ENCODE measurements around the gene FCF1.

The FCF1 gene

DNA sequence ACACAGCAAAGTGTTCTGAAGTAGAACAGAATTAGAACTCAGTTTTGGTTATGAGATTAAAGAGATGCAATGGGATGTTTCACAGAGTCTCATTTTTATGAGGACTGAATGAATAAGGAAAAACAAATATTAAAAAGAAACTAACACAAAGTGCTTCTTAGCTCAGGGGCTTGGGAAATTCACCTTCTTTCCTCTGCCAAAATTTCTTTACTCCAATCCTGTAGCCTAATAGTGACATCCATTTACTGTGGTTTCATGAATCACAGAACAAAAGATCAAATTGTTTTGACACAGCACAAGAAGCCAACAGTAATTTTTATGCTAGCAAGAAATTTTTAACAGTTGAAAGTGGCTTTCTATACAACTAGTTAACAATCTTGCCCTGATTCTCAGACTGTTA is 37.7 kb upstream of the FCF1 start:
- Histone ChIP-seq H3K4me3 (ENCODE audit: low read depth in 1 of 2, low read length in 2 of 2) (no peak overlapping the region), H3K4me1 (ENCODE audit: insufficient read depth, low read length) (no peaks in the 10 kb centered on the region), H3K4me2 (ENCODE audit: insufficient read depth, low read length) (no peak overlapping the region), H3K27ac (ENCODE audit: low read length) (no peak overlapping the region), H3K79me2 (ENCODE audit: insufficient read depth, low read length) (no peaks in the 10 kb centered on the region), H3K9me3 (ENCODE audit: insufficient read depth, low read length, severe bottlenecking) (no peaks in the 10 kb centered on the region), H4K20me1 (ENCODE audit: insufficient read depth, low read length) (no peaks in the 10 kb centered on the region), H3K27me3 (ENCODE audit: insufficient read depth, low read length, poor library complexity) (no peaks in the 10 kb centered on the region), H3K9ac (ENCODE audit: low read depth, low read length) (no peak overlapping the region), H3K36me3 (ENCODE audit: insufficient read depth, low read length) (peaks cover 70% of the 10 kb centered on the region), H2AFZ (ENCODE audit: low read depth, low read length) (no peak overlapping the region)
- no peak for DNase-seq
- ATAC-seq (ENCODE audit: insufficient read depth, low read depth) = no peak
- no peak for TF ChIP-seq EZH2 (IDR thresholded peaks at IDR 0.05; ENCODE audit: borderline replicate concordance, low read depth, low read length, severe bottlenecking)
- TF ChIP-seq, protein P1, sequence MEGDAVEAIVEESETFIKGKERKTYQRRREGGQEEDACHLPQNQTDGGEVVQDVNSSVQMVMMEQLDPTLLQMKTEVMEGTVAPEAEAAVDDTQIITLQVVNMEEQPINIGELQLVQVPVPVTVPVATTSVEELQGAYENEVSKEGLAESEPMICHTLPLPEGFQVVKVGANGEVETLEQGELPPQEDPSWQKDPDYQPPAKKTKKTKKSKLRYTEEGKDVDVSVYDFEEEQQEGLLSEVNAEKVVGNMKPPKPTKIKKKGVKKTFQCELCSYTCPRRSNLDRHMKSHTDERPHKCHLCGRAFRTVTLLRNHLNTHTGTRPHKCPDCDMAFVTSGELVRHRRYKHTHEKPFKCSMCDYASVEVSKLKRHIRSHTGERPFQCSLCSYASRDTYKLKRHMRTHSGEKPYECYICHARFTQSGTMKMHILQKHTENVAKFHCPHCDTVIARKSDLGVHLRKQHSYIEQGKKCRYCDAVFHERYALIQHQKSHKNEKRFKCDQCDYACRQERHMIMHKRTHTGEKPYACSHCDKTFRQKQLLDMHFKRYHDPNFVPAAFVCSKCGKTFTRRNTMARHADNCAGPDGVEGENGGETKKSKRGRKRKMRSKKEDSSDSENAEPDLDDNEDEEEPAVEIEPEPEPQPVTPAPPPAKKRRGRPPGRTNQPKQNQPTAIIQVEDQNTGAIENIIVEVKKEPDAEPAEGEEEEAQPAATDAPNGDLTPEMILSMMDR (IDR thresholded peaks at IDR 0.05; ENCODE audit: borderline replicate concordance, extremely low read depth, low read length, poor library complexity, severe bottlenecking) = no peak

DNA sequence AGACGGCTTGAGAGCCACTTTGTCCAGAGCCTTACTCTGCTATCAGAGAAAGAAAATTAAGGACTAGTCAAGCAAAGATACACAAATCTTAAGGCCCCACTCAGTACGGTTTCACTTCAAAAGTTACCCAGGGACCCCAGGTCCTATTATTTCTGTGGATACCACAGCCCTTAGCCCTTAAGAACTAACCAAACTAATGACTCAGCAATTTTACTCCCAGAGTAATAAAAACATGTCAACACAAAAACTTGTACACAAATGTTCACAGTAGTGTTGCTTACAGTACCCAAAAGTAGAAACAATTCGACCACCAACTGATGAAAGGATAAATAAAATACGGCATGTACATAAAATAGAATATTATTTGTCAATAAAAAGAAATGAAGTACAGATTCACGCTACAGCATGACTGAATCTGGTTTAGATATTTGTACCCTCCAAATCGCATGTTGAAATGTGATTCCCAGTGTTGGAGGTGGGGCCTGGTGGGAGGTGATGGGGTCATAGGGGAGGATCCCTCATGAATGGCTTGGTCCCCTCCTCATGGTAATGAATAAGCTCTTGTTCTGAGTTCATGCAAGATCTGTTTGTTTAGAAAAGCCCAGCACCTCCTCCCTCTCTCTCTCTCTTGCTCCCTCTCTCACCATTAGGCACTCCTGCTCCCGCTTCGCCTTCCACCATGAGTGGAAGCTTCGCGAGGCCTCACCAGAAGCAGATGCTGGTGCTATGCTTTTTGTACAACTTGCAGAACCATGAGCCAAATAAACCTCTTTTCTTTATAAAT is 30.6 kb upstream of the FCF1 start:
- peak overlapping the region; percentile 29; the same call in 1 of the 2 replicates for H3K27ac ChIP-seq (ENCODE audit: low read length)
- H3K4me3 ChIP-seq (ENCODE audit: low read depth in 1 of 2, low read length in 2 of 2) = no peak overlapping the region
- no peak for ATAC-seq (ENCODE audit: insufficient read depth, low read depth)
- H3K9ac ChIP-seq (ENCODE audit: low read depth, low read length) = no peak overlapping the region
- peaks cover 16% of the 10 kb centered on the region for H3K4me1 ChIP-seq (ENCODE audit: insufficient read depth, low read length)
- DNase-seq = no peak
- no peak for TF ChIP-seq EZH2 (IDR thresholded peaks at IDR 0.05; ENCODE audit: borderline replicate concordance, low read depth, low read length, severe bottlenecking)
- TF ChIP-seq, protein P1 (IDR thresholded peaks at IDR 0.05; ENCODE audit: borderline replicate concordance, extremely low read depth, low read length, poor library complexity, severe bottlenecking) = no peak
- H3K36me3 ChIP-seq (ENCODE audit: insufficient read depth, low read length) = peaks cover 72% of the 10 kb centered on the region
- H4K20me1 ChIP-seq (ENCODE audit: insufficient read depth, low read length) = no peaks in the 10 kb centered on the region
- no peaks in the 10 kb centered on the region for H3K9me3 ChIP-seq (ENCODE audit: insufficient read depth, low read length, severe bottlenecking)
- no peaks in the 10 kb centered on the region for H3K27me3 ChIP-seq (ENCODE audit: insufficient read depth, low read length, poor library complexity)
- no peak overlapping the region for H2AFZ ChIP-seq (ENCODE audit: low read depth, low read length)
- H3K79me2 ChIP-seq (ENCODE audit: insufficient read depth, low read length) = no peaks in the 10 kb centered on the region
- H3K4me2 ChIP-seq (ENCODE audit: insufficient read depth, low read length) = no peak overlapping the region

DNA sequence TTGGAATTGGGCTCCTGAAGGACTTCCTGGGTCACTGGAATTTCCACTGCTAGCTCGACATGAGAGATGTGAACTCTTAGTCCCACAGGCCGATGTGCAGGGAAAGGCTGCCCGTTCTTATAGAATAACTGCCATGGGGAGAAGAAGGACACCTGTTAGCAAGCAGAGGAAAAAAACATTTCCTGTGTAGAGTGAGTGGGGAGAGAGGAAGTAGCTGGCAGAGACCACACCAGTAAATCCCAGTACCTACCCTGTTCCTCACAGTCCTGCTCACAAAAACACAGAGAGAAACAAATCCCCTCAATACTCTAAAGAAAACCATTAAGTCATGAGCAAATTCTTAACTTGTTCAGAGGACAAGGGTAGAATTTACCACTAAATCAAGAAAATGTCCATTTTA is 29.5 kb upstream of the FCF1 start:
- TF ChIP-seq EZH2 (IDR thresholded peaks at IDR 0.05; ENCODE audit: borderline replicate concordance, low read depth, low read length, severe bottlenecking) = no peak
- TF ChIP-seq, protein P1 (IDR thresholded peaks at IDR 0.05; ENCODE audit: borderline replicate concordance, extremely low read depth, low read length, poor library complexity, severe bottlenecking) = no peak
- peaks cover 16% of the 10 kb centered on the region for H3K4me1 ChIP-seq (ENCODE audit: insufficient read depth, low read length)

More for the DNA sequence above, 29.5 kb upstream of the FCF1 start:
- H3K9ac ChIP-seq (ENCODE audit: low read depth, low read length) = no peak overlapping the region
- peak overlapping the region; percentile 58 for H3K27ac ChIP-seq (ENCODE audit: low read length)
- peak; percentile 91 for ATAC-seq (ENCODE audit: insufficient read depth, low read depth)
- no peaks in the 10 kb centered on the region for H3K79me2 ChIP-seq (ENCODE audit: insufficient read depth, low read length)
- no peak overlapping the region for H2AFZ ChIP-seq (ENCODE audit: low read depth, low read length)
- no peaks in the 10 kb centered on the region for H3K9me3 ChIP-seq (ENCODE audit: insufficient read depth, low read length, severe bottlenecking)
- peak; percentile 16 for DNase-seq
- no peaks in the 10 kb centered on the region for H3K27me3 ChIP-seq (ENCODE audit: insufficient read depth, low read length, poor library complexity)
- peaks cover 74% of the 10 kb centered on the region for H3K36me3 ChIP-seq (ENCODE audit: insufficient read depth, low read length)
- H4K20me1 ChIP-seq (ENCODE audit: insufficient read depth, low read length) = no peaks in the 10 kb centered on the region
- H3K4me2 ChIP-seq (ENCODE audit: insufficient read depth, low read length) = no peak overlapping the region
- H3K4me3 ChIP-seq (ENCODE audit: low read depth in 1 of 2, low read length in 2 of 2) = no peak overlapping the region
